T-helper 2 cell treated with Interferon-gamma antibody and Interleukin-4, amounts not matched to agents 5 μg/mL and 100 μg/mL, for 36 hours (primary cell): Measurements from ENCODE around the gene DOK3.
A peak's percentile ranks its signal among the peaks of the same experiment; 100 is the strongest.

Experiments used
- DNase-seq: peaks from one replicate; pipeline ENCODE4 v3.0.0; 2021; ENCODE audit warnings: low spot score
- H3K27ac Mint-ChIP-seq: one replicate; pipeline ENCODE4 v1.8.0; 2021; ENCODE audit warnings: mild to moderate bottlenecking, mixed read lengths
- H3K27me3 Mint-ChIP-seq: one replicate; pipeline ENCODE4 v1.8.0; 2021; ENCODE audit warnings: low read depth, mixed read lengths
- H3K36me3 Mint-ChIP-seq: one replicate; pipeline ENCODE4 v1.8.0; 2021; ENCODE audit warnings: low read depth, mixed read lengths
- H3K4me1 Mint-ChIP-seq: one replicate; pipeline ENCODE4 v1.8.0; 2021; ENCODE audit warnings: low read depth, mixed read lengths
- H3K4me3 Mint-ChIP-seq: one replicate; pipeline ENCODE4 v1.8.0; 2022; ENCODE audit warnings: mild to moderate bottlenecking, moderate library complexity, mixed read lengths
- H3K9me3 Mint-ChIP-seq: one replicate; pipeline ENCODE4 v1.8.0; 2021; ENCODE audit warnings: mixed read lengths

Gene DOK3

GRCh38 chr5:177470759-177471536 lies 38.7 kb downstream of the DOK3 start:
- Mint-ChIP-seq H3K27ac (no peak overlapping the region), H3K27me3 (peaks cover 9% of the 10 kb centered on the region)
- DNase-seq: no peak

GRCh38 chr5:177469750-177470525 lies 39.7 kb downstream of the DOK3 start:
- Mint-ChIP-seq H3K4me1 (peaks cover 14% of the 10 kb centered on the region), H3K4me3 (no peak overlapping the region), H3K9me3 (no peaks in the 10 kb centered on the region), H3K27ac (peak overlapping the region; percentile 1), H3K27me3 (peaks cover 9% of the 10 kb centered on the region), H3K36me3 (peaks cover 9% of the 10 kb centered on the region)
- no peak for DNase-seq

More at GRCh38 chr5:177470759-177471536, 38.7 kb downstream of the DOK3 start:
- Mint-ChIP-seq H3K9me3 (no peaks in the 10 kb centered on the region), H3K4me3 (no peak overlapping the region), H3K4me1 (peaks cover 22% of the 10 kb centered on the region), H3K36me3 (peaks cover 3% of the 10 kb centered on the region)

GRCh38 chr5:177468685-177469628 lies 40.7 kb downstream of the DOK3 start:
- H3K4me1 Mint-ChIP-seq: peaks cover 6% of the 10 kb centered on the region
- no peak for DNase-seq
- peaks cover 5% of the 10 kb centered on the region for H3K36me3 Mint-ChIP-seq
- H3K9me3 Mint-ChIP-seq: no peaks in the 10 kb centered on the region
- no peak overlapping the region for H3K27ac Mint-ChIP-seq
- no peak overlapping the region for H3K4me3 Mint-ChIP-seq
- peaks cover 2% of the 10 kb centered on the region for H3K27me3 Mint-ChIP-seq

- no peak overlapping the region for H3K27ac Mint-ChIP-seq
- DNase-seq: no peak
- peaks cover 4% of the 10 kb centered on the region for H3K4me1 Mint-ChIP-seq
- no peaks in the 10 kb centered on the region for H3K27me3 Mint-ChIP-seq
- peaks cover 5% of the 10 kb centered on the region for H3K36me3 Mint-ChIP-seq
- no peaks in the 10 kb centered on the region for H3K9me3 Mint-ChIP-seq
- no peak overlapping the region for H3K4me3 Mint-ChIP-seq
These were observed 41.3 kb downstream of the DOK3 start for GRCh38 chr5:177468329-177468684.

- Mint-ChIP-seq H3K4me3 (no peak overlapping the region), H3K27ac (no peak overlapping the region), H3K36me3 (peaks cover 5% of the 10 kb centered on the region), H3K9me3 (no peaks in the 10 kb centered on the region), H3K27me3 (no peaks in the 10 kb centered on the region), H3K4me1 (peaks cover 8% of the 10 kb centered on the region)
- DNase-seq: no peak
These were observed 42.2 kb downstream of the DOK3 start for GRCh38 chr5:177467436-177467835.

GRCh38 chr5:177466861-177467260 lies 42.8 kb downstream of the DOK3 start:
- peaks cover 5% of the 10 kb centered on the region for H3K36me3 Mint-ChIP-seq
- H3K4me1 Mint-ChIP-seq: peaks cover 13% of the 10 kb centered on the region
- no peak overlapping the region for H3K4me3 Mint-ChIP-seq
- H3K27ac Mint-ChIP-seq: no peak overlapping the region
- no peaks in the 10 kb centered on the region for H3K27me3 Mint-ChIP-seq
- no peaks in the 10 kb centered on the region for H3K9me3 Mint-ChIP-seq
- no peak for DNase-seq

GRCh38 chr5:177465044-177465443 lies 44.6 kb downstream of the DOK3 start:
- DNase-seq: no peak
- Mint-ChIP-seq H3K27ac (no peak overlapping the region), H3K27me3 (no peaks in the 10 kb centered on the region), H3K9me3 (no peaks in the 10 kb centered on the region), H3K36me3 (peaks cover 7% of the 10 kb centered on the region), H3K4me3 (no peak overlapping the region), H3K4me1 (peaks cover 15% of the 10 kb centered on the region)

GRCh38 chr5:177462021-177462670 lies 47.5 kb downstream of the DOK3 start:
- no peak for DNase-seq
- H3K27me3 Mint-ChIP-seq: no peaks in the 10 kb centered on the region
- H3K4me1 Mint-ChIP-seq: peaks cover 17% of the 10 kb centered on the region
- no peaks in the 10 kb centered on the region for H3K9me3 Mint-ChIP-seq
- H3K4me3 Mint-ChIP-seq: no peak overlapping the region
- H3K36me3 Mint-ChIP-seq: peaks cover 7% of the 10 kb centered on the region
- peak overlapping the region; percentile 36 for H3K27ac Mint-ChIP-seq

GRCh38 chr5:177459819-177460628 lies 49.6 kb downstream of the DOK3 start:
- Mint-ChIP-seq H3K36me3 (peaks cover 2% of the 10 kb centered on the region), H3K4me3 (no peak overlapping the region), H3K4me1 (peaks cover 21% of the 10 kb centered on the region), H3K27ac (no peak overlapping the region), H3K9me3 (no peaks in the 10 kb centered on the region), H3K27me3 (no peaks in the 10 kb centered on the region)
- DNase-seq: no peak

GRCh38 chr5:177459357-177459756 lies 50.3 kb downstream of the DOK3 start:
- Mint-ChIP-seq H3K27ac (no peak overlapping the region), H3K4me1 (peaks cover 21% of the 10 kb centered on the region), H3K9me3 (no peaks in the 10 kb centered on the region), H3K4me3 (no peak overlapping the region), H3K36me3 (peaks cover 2% of the 10 kb centered on the region), H3K27me3 (no peaks in the 10 kb centered on the region)
- DNase-seq: no peak

- no peak overlapping the region for H3K27ac Mint-ChIP-seq
- no peaks in the 10 kb centered on the region for H3K27me3 Mint-ChIP-seq
These were observed 50.7 kb downstream of the DOK3 start for GRCh38 chr5:177458912-177459350.

GRCh38 chr5:177457852-177458681 lies 51.6 kb downstream of the DOK3 start:
- Mint-ChIP-seq H3K4me1 (peaks cover 25% of the 10 kb centered on the region), H3K36me3 (peaks cover 2% of the 10 kb centered on the region), H3K9me3 (no peaks in the 10 kb centered on the region), H3K4me3 (no peak overlapping the region), H3K27me3 (peaks cover 3% of the 10 kb centered on the region), H3K27ac (no peak overlapping the region)
- no peak for DNase-seq

More at GRCh38 chr5:177458912-177459350, 50.7 kb downstream of the DOK3 start:
- no peak overlapping the region for H3K4me3 Mint-ChIP-seq
- peaks cover 22% of the 10 kb centered on the region for H3K4me1 Mint-ChIP-seq
- peaks cover 2% of the 10 kb centered on the region for H3K36me3 Mint-ChIP-seq
- DNase-seq: no peak
- H3K9me3 Mint-ChIP-seq: no peaks in the 10 kb centered on the region
